Keratinocyte (primary cell): ENCODE measurements around the gene TTYH2. TPM values are rescaled to one million over a fixed set of nuclear protein-coding genes. Genes with fewer than 3 reads are reported as not detected.

ENCODE experiments used
- DNase-seq: peaks from one replicate; pipeline ENCODE4 v3.0.0-alpha.2; 2011; ENCODE audit warnings: low read depth, missing footprints, low spot score
- FAIRE-seq: peaks from 2 replicates; lab custom pipeline; 2011; peaks lifted over from hg19 to GRCh38; lab: Jason Lieb, UNC
- H2AFZ ChIP-seq: 2 replicates; pipeline ENCODE4 v1.6.0; 2012; ENCODE audit warnings: low read length, control low read depth, inconsistent platforms; ENCODE audit not compliant: control insufficient read depth
- H3K27ac ChIP-seq: 2 replicates; pipeline ENCODE4 v1.5.1; 2011; ENCODE audit warnings: low read length; ENCODE audit not compliant: control insufficient read depth, insufficient read depth
- H3K27me3 ChIP-seq: 3 replicates; pipeline ENCODE4 v1.6.0; 2011; ENCODE audit warnings: low read length; ENCODE audit not compliant: control insufficient read depth, insufficient read depth; ENCODE audit errors: extremely low read depth
- H3K36me3 ChIP-seq, 2 experiments: 2 replicates in 1 of 2; 3 replicates in 1 of 2; pipeline ENCODE4 v1.5.1; 2011; ENCODE audit warnings: low read length in 2 of 2, mild to moderate bottlenecking in 1 of 2; ENCODE audit not compliant: control insufficient read depth in 2 of 2, insufficient read depth in 2 of 2; ENCODE audit errors: extremely low read depth in 1 of 2
- H3K4me1 ChIP-seq: 3 replicates; pipeline ENCODE4 v1.5.1; 2011; ENCODE audit warnings: low read length; ENCODE audit not compliant: control insufficient read depth, insufficient read depth; ENCODE audit errors: extremely low read depth
- H3K4me2 ChIP-seq: 3 replicates; pipeline ENCODE4 v1.6.0; 2011; ENCODE audit warnings: low read depth, low read length; ENCODE audit not compliant: control insufficient read depth, insufficient read depth; ENCODE audit errors: extremely low read depth
- H3K4me3 ChIP-seq, 3 experiments: fragments of 200-600 bp in 1 of 3; sonication (generic) in 1 of 3; 2 replicates in 2 of 3; 3 replicates in 1 of 3; pipeline ENCODE4 v1.5.1; 2011 to 2016; ENCODE audit warnings: low read length in 3 of 3, mild to moderate bottlenecking in 3 of 3, control low read depth in 2 of 3, inconsistent platforms in 1 of 3, low read depth in 1 of 3, mixed read lengths in 1 of 3, mixed run types in 1 of 3, moderate library complexity in 1 of 3; ENCODE audit not compliant: control insufficient read depth in 2 of 3, insufficient read depth in 2 of 3; ENCODE audit errors: extremely low read depth in 1 of 3
- H3K79me2 ChIP-seq: 2 replicates; pipeline ENCODE4 v1.6.0; 2012; ENCODE audit warnings: low read length; ENCODE audit not compliant: control insufficient read depth, insufficient read depth
- H3K9ac ChIP-seq: 3 replicates; pipeline ENCODE4 v1.6.0; 2011; ENCODE audit warnings: low read length; ENCODE audit not compliant: control insufficient read depth, insufficient read depth; ENCODE audit errors: extremely low read depth
- H3K9me1 ChIP-seq: 3 replicates; pipeline ENCODE4 v1.6.0; 2011; ENCODE audit warnings: low read length; ENCODE audit not compliant: control insufficient read depth, insufficient read depth; ENCODE audit errors: extremely low read depth
- H3K9me3 ChIP-seq: 2 replicates; pipeline ENCODE4 v1.5.1; 2012; ENCODE audit warnings: low read depth, low read length; ENCODE audit not compliant: control insufficient read depth
- H4K20me1 ChIP-seq: 3 replicates; pipeline ENCODE4 v1.6.0; 2011; ENCODE audit warnings: low read length; ENCODE audit not compliant: control insufficient read depth, insufficient read depth; ENCODE audit errors: extremely low read depth
- CTCF ChIP-seq, 3 experiments: IDR thresholded peaks in 1 of 3; conservative IDR thresholded peaks in 1 of 3; optimal IDR thresholded peaks in 1 of 3; 2 replicates in 2 of 3; 3 replicates in 1 of 3; pipeline versions ENCODE3 to v1.5.1; 2011; ENCODE audit warnings: low read length in 3 of 3, mild to moderate bottlenecking in 3 of 3, moderate library complexity in 2 of 3, control low read depth in 1 of 3, inconsistent platforms in 1 of 3; ENCODE audit not compliant: insufficient read depth in 2 of 3; ENCODE audit errors: extremely low read depth in 1 of 3
- EZH2 ChIP-seq: IDR thresholded peaks from one replicate; pipeline ENCODE4 v1.6.1; 2012; ENCODE audit warnings: inconsistent platforms, mild to moderate bottlenecking, low read length, moderate library complexity
- dilution Hi-C: fragments of 300-500 bp; cut with MboI; formaldehyde crosslinking; loops from one replicate; pipeline ENCODE4 v1.7.0; 2020; ENCODE audit warnings: low sequenced_read_pairs; ENCODE audit not compliant: extremely low pct_ligation_motif_present
- polyA plus RNA-seq, 5 experiments: library from polyadenylated mRNA; depleted of rRNA in 3 of 5; stranded (reverse) in 3 of 5; stranded (forward) in 1 of 5; unstranded in 1 of 5; fragments of >200 nt; gene quantifications; 1 replicate in 1 of 5; 2 replicates in 3 of 5; 3 replicates in 1 of 5; pipeline versions ENCODE4 v1.2.1 to v1.2.3, GENCODE V29; 2011 to 2012; ENCODE audit warnings: missing spikeins in 2 of 5, low read depth in 1 of 5, low replicate concordance in 1 of 5

The TTYH2 gene
- polyA plus RNA-seq, 1 donor (not counting 4 experiments of a cell fraction or from before 2014, with no cell fraction given): 3.7 TPM

GRCh38 chr17:74241847-74242246 lies 28.5 kb downstream of the TTYH2 start:
- H2AFZ ChIP-seq: no peak overlapping the region
- peaks cover 9% of the 10 kb centered on the region for H3K27me3 ChIP-seq
- H3K36me3 ChIP-seq: no peaks in the 10 kb centered on the region
- TF ChIP-seq CTCF (optimal IDR thresholded peaks at IDR 0.05 in 1 of 3, IDR thresholded peaks at IDR 0.05 in 1 of 3, conservative IDR thresholded peaks at IDR 0.05 in 1 of 3; ENCODE audit: extremely low read depth in 1 of 3, insufficient read depth in 2 of 3, low read length in 3 of 3): no peak
- no peak for TF ChIP-seq EZH2
- FAIRE-seq (no peak), DNase-seq (no peak)
- no peaks in the 10 kb centered on the region for H3K9me3 ChIP-seq
- no peak overlapping the region for H3K27ac ChIP-seq
- dilution Hi-C loops: no loop called here
- no peaks in the 10 kb centered on the region for H3K4me1 ChIP-seq
- peaks cover 4% of the 10 kb centered on the region for H4K20me1 ChIP-seq
- H3K9ac ChIP-seq: no peak overlapping the region
- no peaks in the 10 kb centered on the region for H3K79me2 ChIP-seq
- no peak overlapping the region for H3K4me3 ChIP-seq
- no peak overlapping the region for H3K4me2 ChIP-seq
- H3K9me1 ChIP-seq: no peaks in the 10 kb centered on the region

- dilution Hi-C loops: no loop called here
- Histone ChIP-seq H3K79me2 (no peaks in the 10 kb centered on the region), H3K9ac (no peak overlapping the region), H3K4me3 (no peak overlapping the region), H3K27ac (no peak overlapping the region), H3K9me1 (no peaks in the 10 kb centered on the region), H4K20me1 (peaks cover 4% of the 10 kb centered on the region), H2AFZ (no peak overlapping the region), H3K9me3 (no peaks in the 10 kb centered on the region), H3K4me1 (no peaks in the 10 kb centered on the region), H3K36me3 (no peaks in the 10 kb centered on the region), H3K27me3 (peaks cover 9% of the 10 kb centered on the region), H3K4me2 (no peak overlapping the region)
- FAIRE-seq: no peak
- no peak for TF ChIP-seq EZH2
- TF ChIP-seq CTCF (optimal IDR thresholded peaks at IDR 0.05 in 1 of 3, IDR thresholded peaks at IDR 0.05 in 1 of 3, conservative IDR thresholded peaks at IDR 0.05 in 1 of 3; ENCODE audit: extremely low read depth in 1 of 3, insufficient read depth in 2 of 3, low read length in 3 of 3): no peak
- no peak for DNase-seq
Observed at GRCh38 chr17:74243013-74243755, 29.8 kb downstream of the TTYH2 start.
